ENCODE measurements around the gene TELO2.
A peak's percentile ranks its signal among the peaks of the same experiment; 100 is the strongest.
"Not testable (repeated sequence)": the region's sequence is repeated elsewhere in the genome, so short reads cannot be mapped to it uniquely, and the experiment has no call there.

TELO2 gene

GRCh38 chr16:1470481-1471251, 22.5 kb upstream of the TELO2 start:
- no peak for FAIRE-seq
- TF ChIP-seq POLR2AphosphoS5 (IDR thresholded peaks at IDR 0.05; ENCODE audit: low read depth, low read length) = no peak
- TF ChIP-seq POLR2A (IDR thresholded peaks at IDR 0.05; ENCODE audit: low read depth, low read length) = no peak
- TF ChIP-seq TAF1 (IDR thresholded peaks at IDR 0.05; ENCODE audit: borderline replicate concordance, low read depth, low read length) = no peak
- DNase-seq (ENCODE audit: insufficient read length) = no peak

- DNase-seq (ENCODE audit: insufficient read length) (no peak), FAIRE-seq (no peak)
- TF ChIP-seq TAF1 (IDR thresholded peaks at IDR 0.05; ENCODE audit: borderline replicate concordance, low read depth, low read length) = no peak
- no peak for TF ChIP-seq POLR2A (IDR thresholded peaks at IDR 0.05; ENCODE audit: low read depth, low read length)
- TF ChIP-seq POLR2AphosphoS5 (IDR thresholded peaks at IDR 0.05; ENCODE audit: low read depth, low read length) = no peak
Measured at GRCh38 chr16:1471569-1472194, 21.5 kb upstream of the TELO2 start.

- DNase-seq (ENCODE audit: insufficient read length) = no peak
- no peak for FAIRE-seq
- TF ChIP-seq POLR2A (IDR thresholded peaks at IDR 0.05; ENCODE audit: low read depth, low read length) (no peak), TAF1 (IDR thresholded peaks at IDR 0.05; ENCODE audit: borderline replicate concordance, low read depth, low read length) (no peak), POLR2AphosphoS5 (IDR thresholded peaks at IDR 0.05; ENCODE audit: low read depth, low read length) (no peak)
Measured at GRCh38 chr16:1472974-1473373, 20.2 kb upstream of the TELO2 start.

GRCh38 chr16:1474082-1474795, 18.9 kb upstream of the TELO2 start:
- TF ChIP-seq TAF1 (IDR thresholded peaks at IDR 0.05; ENCODE audit: borderline replicate concordance, low read depth, low read length) (no peak), POLR2A (IDR thresholded peaks at IDR 0.05; ENCODE audit: low read depth, low read length) (no peak)
- FAIRE-seq = no peak
- no peak for DNase-seq (ENCODE audit: insufficient read length)

GRCh38 chr16:1474796-1475551, 18.2 kb upstream of the TELO2 start, which contains the start of gene CLCN7:
TSS of gene CLCN7 (minus strand) at chr16:1475028. CDS start at chr16:1474974, 54 bp downstream.
- TF ChIP-seq POLR2A (IDR thresholded peaks at IDR 0.05; ENCODE audit: low read depth, low read length) (peak; percentile 90), POLR2AphosphoS5 (IDR thresholded peaks at IDR 0.05; ENCODE audit: low read depth, low read length) (peak; percentile 74; the same call in 1 of the 2 replicates), TAF1 (IDR thresholded peaks at IDR 0.05; ENCODE audit: borderline replicate concordance, low read depth, low read length) (peak; percentile 66)
- peak; percentile 99 for FAIRE-seq

GRCh38 chr16:1475552-1476114, 17.5 kb upstream of the TELO2 start:
- DNase-seq (ENCODE audit: insufficient read length) (no peak), FAIRE-seq (no peak)
- TF ChIP-seq POLR2A (IDR thresholded peaks at IDR 0.05; ENCODE audit: low read depth, low read length) = no peak
- TF ChIP-seq POLR2AphosphoS5 (IDR thresholded peaks at IDR 0.05; ENCODE audit: low read depth, low read length) = no peak
- TF ChIP-seq TAF1 (IDR thresholded peaks at IDR 0.05; ENCODE audit: borderline replicate concordance, low read depth, low read length) = no peak

More at GRCh38 chr16:1474796-1475551, 18.2 kb upstream of the TELO2 start, which contains the start of gene CLCN7:
- peak; percentile 99 for DNase-seq (ENCODE audit: insufficient read length)

- TF ChIP-seq POLR2AphosphoS5 (IDR thresholded peaks at IDR 0.05; ENCODE audit: low read depth, low read length) = no peak
- no peak for TF ChIP-seq POLR2A (IDR thresholded peaks at IDR 0.05; ENCODE audit: low read depth, low read length)
- no peak for TF ChIP-seq TAF1 (IDR thresholded peaks at IDR 0.05; ENCODE audit: borderline replicate concordance, low read depth, low read length)
- FAIRE-seq (no peak), DNase-seq (ENCODE audit: insufficient read length) (no peak)
Measured at GRCh38 chr16:1477033-1477432, 16.1 kb upstream of the TELO2 start.

GRCh38 chr16:1478937-1479336, 14.2 kb upstream of the TELO2 start:
- not testable (repeated sequence) for FAIRE-seq; DNase-seq (ENCODE audit: insufficient read length)

GRCh38 chr16:1481906-1482835, 11.0 kb upstream of the TELO2 start:
- TF ChIP-seq POLR2AphosphoS5 (IDR thresholded peaks at IDR 0.05; ENCODE audit: low read depth, low read length) = no peak
- TF ChIP-seq POLR2A (IDR thresholded peaks at IDR 0.05; ENCODE audit: low read depth, low read length) = no peak
- TF ChIP-seq TAF1 (IDR thresholded peaks at IDR 0.05; ENCODE audit: borderline replicate concordance, low read depth, low read length) = no peak
- peak; percentile 24 for FAIRE-seq
- no peak for DNase-seq (ENCODE audit: insufficient read length)

Measured in GM12892 (cell line).